MM.1S (cell line): Measurements from ENCODE around the gene DNAJC6.
"Not testable (repeated sequence)": the region's sequence is repeated elsewhere in the genome, so short reads cannot be mapped to it uniquely, and the experiment has no call there.

ENCODE experiments used
- DNase-seq: peaks from one replicate; pipeline ENCODE4 v3.0.0-alpha.2; 2015
- H2AFZ ChIP-seq: fragments of 300-600 bp; sonication (generic); 2 replicates; pipeline ENCODE4 v1.6.0; 2016; ENCODE audit warnings: antibody characterized with exemption, low read length
- H3F3A ChIP-seq: fragments of 300-600 bp; sonication (generic); 2 replicates; pipeline ENCODE4 v1.6.1; 2016; ENCODE audit warnings: mild to moderate bottlenecking, antibody characterized with exemption, low read length, moderate library complexity, mixed read lengths; ENCODE audit not compliant: insufficient read depth
- H3K27ac ChIP-seq: fragments of 300-600 bp; sonication (generic); 2 replicates; pipeline ENCODE4 v1.5.1; 2016; ENCODE audit warnings: mild to moderate bottlenecking, low read length
- H3K27me3 ChIP-seq: fragments of 300-600 bp; sonication (generic); replicated peaks from 2 replicates; pipeline ENCODE4 v1.6.0; 2016; ENCODE audit warnings: low read length; ENCODE audit not compliant: insufficient read depth
- H3K36me3 ChIP-seq: fragments of 300-600 bp; sonication (generic); replicated peaks from 2 replicates; pipeline ENCODE4 v1.6.1; 2016; ENCODE audit warnings: mild to moderate bottlenecking, low read length, mixed read lengths; ENCODE audit not compliant: insufficient read depth
- H3K4me1 ChIP-seq: fragments of 300-600 bp; sonication (generic); 2 replicates; pipeline ENCODE4 v1.6.1; 2016; ENCODE audit warnings: low read length, mixed read lengths
- H3K4me2 ChIP-seq: fragments of 300-600 bp; sonication (generic); 2 replicates; pipeline ENCODE4 v1.6.0; 2016; ENCODE audit warnings: low read depth, low read length
- H3K4me3 ChIP-seq: fragments of 300-600 bp; sonication (generic); 2 replicates; pipeline ENCODE4 v1.5.1; 2016; ENCODE audit warnings: low read length, mixed read lengths
- H3K79me2 ChIP-seq: fragments of 300-600 bp; sonication (generic); 2 replicates; pipeline ENCODE4 v1.6.1; 2016; ENCODE audit warnings: mixed run types, low read length, mixed read lengths
- H3K9ac ChIP-seq: fragments of 300-600 bp; sonication (generic); 2 replicates; pipeline ENCODE4 v1.6.1; 2016; ENCODE audit warnings: low read length, mixed read lengths
- H3K9me2 ChIP-seq: fragments of 300-600 bp; sonication (generic); replicated peaks from 2 replicates; pipeline ENCODE4 v1.6.1; 2016; ENCODE audit warnings: mild to moderate bottlenecking, low read length, mixed read lengths; ENCODE audit not compliant: insufficient read depth
- H3K9me3 ChIP-seq: fragments of 300-600 bp; sonication (generic); replicated peaks from 2 replicates; pipeline ENCODE4 v1.6.1; 2016; ENCODE audit warnings: mild to moderate bottlenecking, low read length, mixed read lengths; ENCODE audit not compliant: insufficient read depth
- H4K20me1 ChIP-seq: fragments of 300-600 bp; sonication (generic); 2 replicates; pipeline ENCODE4 v1.6.1; 2016; ENCODE audit warnings: mild to moderate bottlenecking, low read length, moderate library complexity, mixed read lengths; ENCODE audit not compliant: insufficient read depth
- EZH2 ChIP-seq: fragments of 300-600 bp; sonication (generic); optimal IDR thresholded peaks from 2 replicates; pipeline ENCODE3; 2017; ENCODE audit warnings: low read depth, mild to moderate bottlenecking, antibody characterized with exemption, low read length, mixed read lengths
- EZH2phosphoT487 ChIP-seq: fragments of 300-600 bp; sonication (generic); IDR thresholded peaks from 2 replicates; pipeline ENCODE4 v1.6.1; 2018; ENCODE audit warnings: antibody characterized with exemption, low read length
- TF ChIP-seq, protein P1 (sequence below): fragments of 300-600 bp; sonication (generic); IDR thresholded peaks from 2 replicates; pipeline ENCODE4 v1.5.1; 2016; ENCODE audit warnings: antibody characterized with exemption, low read length, mixed read lengths

Gene DNAJC6

DNA sequence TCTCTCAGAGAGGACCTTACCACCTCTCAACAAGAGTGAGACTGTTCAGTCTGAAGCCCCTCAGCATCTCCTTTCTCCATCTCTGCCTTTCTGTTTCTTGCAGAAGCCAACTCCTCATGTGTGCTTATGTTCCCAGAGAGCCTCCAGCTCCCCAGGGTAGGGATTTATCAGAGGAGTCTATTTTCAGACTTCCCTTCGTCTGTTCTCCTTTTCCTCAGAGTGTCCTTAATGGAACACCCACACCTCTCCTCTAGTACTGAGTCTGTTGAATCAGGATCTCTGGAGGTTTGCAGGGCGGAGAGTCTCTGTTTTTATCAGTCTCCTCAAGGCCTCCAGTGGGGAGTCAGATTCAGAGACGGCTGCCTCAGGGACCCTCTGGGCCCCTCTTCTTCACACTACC lies 25.1 kb upstream of the DNAJC6 start:
- Histone ChIP-seq H3K9me3 (no peaks in the 10 kb centered on the region), H3K9ac (no peak overlapping the region), H3K27ac (no peak overlapping the region), H3K9me2 (no peaks in the 10 kb centered on the region), H3K27me3 (no peaks in the 10 kb centered on the region), H3K4me3 (no peak overlapping the region), H4K20me1 (no peaks in the 10 kb centered on the region), H3K4me1 (no peaks in the 10 kb centered on the region), H2AFZ (no peak overlapping the region), H3K4me2 (no peak overlapping the region), H3K79me2 (no peaks in the 10 kb centered on the region), H3F3A (no peaks in the 10 kb centered on the region), H3K36me3 (no peaks in the 10 kb centered on the region)
- DNase-seq: no peak
- TF ChIP-seq EZH2 (no peak), EZH2phosphoT487 (no peak)
- TF ChIP-seq, protein P1, sequence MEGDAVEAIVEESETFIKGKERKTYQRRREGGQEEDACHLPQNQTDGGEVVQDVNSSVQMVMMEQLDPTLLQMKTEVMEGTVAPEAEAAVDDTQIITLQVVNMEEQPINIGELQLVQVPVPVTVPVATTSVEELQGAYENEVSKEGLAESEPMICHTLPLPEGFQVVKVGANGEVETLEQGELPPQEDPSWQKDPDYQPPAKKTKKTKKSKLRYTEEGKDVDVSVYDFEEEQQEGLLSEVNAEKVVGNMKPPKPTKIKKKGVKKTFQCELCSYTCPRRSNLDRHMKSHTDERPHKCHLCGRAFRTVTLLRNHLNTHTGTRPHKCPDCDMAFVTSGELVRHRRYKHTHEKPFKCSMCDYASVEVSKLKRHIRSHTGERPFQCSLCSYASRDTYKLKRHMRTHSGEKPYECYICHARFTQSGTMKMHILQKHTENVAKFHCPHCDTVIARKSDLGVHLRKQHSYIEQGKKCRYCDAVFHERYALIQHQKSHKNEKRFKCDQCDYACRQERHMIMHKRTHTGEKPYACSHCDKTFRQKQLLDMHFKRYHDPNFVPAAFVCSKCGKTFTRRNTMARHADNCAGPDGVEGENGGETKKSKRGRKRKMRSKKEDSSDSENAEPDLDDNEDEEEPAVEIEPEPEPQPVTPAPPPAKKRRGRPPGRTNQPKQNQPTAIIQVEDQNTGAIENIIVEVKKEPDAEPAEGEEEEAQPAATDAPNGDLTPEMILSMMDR: no peak

DNA sequence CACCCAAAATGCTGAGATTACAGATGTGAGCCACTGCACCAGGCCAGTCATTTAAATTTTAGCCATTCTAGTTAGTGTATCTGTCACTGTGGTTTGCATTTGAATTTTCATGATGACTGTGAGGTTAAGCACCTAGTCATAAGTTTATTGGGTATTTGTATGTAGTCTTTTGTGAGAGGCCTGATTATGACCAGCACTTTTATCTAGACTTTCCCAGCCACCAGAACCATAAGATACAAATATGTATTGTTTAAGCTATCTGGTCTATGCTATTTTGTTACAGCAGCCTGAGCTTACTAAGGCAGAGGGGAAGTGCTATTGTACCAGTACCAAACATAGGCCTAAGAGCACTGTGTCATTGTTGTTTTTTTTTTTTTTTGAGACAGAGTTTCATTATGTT lies 19.9 kb upstream of the DNAJC6 start:
- Histone ChIP-seq H3K4me2 (no peak overlapping the region), H3K9ac (no peak overlapping the region), H3K79me2 (no peaks in the 10 kb centered on the region), H3K4me3 (no peak overlapping the region), H2AFZ (no peak overlapping the region), H3K9me3 (no peaks in the 10 kb centered on the region), H3F3A (no peaks in the 10 kb centered on the region), H4K20me1 (no peaks in the 10 kb centered on the region), H3K9me2 (no peaks in the 10 kb centered on the region), H3K4me1 (no peaks in the 10 kb centered on the region), H3K27me3 (no peaks in the 10 kb centered on the region), H3K36me3 (no peaks in the 10 kb centered on the region), H3K27ac (no peak overlapping the region)
- TF ChIP-seq, protein P1: no peak
- TF ChIP-seq EZH2 (no peak), EZH2phosphoT487 (no peak)
- DNase-seq: no peak

DNA sequence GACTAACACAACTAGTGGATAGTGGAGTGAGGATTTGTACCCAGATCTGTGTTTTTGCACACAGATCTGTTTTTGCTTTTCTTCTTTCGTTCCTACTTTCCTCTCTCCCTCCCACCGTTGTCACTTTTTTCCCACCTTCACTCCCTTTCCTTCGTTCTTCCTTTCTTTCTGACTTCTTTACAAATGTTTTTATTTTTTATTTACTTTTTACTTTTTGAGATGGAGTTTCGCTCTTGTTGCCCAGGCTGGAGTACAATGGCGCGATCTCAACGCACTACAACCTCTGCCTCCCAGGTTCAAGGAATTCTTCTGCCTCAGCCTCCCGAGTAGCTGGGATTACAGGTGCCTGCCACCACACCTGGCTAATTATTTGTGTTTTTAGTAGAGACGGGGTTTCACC lies 17.5 kb upstream of the DNAJC6 start:
- not testable (repeated sequence) for H3K9me3 ChIP-seq, H3K27ac ChIP-seq, DNase-seq, H3K4me1 ChIP-seq, H3K4me2 ChIP-seq, H3K9me2 ChIP-seq, H3K36me3 ChIP-seq, H3K4me3 ChIP-seq, H3K79me2 ChIP-seq, H3K9ac ChIP-seq, H2AFZ ChIP-seq, H4K20me1 ChIP-seq, H3F3A ChIP-seq, H3K27me3 ChIP-seq

DNA sequence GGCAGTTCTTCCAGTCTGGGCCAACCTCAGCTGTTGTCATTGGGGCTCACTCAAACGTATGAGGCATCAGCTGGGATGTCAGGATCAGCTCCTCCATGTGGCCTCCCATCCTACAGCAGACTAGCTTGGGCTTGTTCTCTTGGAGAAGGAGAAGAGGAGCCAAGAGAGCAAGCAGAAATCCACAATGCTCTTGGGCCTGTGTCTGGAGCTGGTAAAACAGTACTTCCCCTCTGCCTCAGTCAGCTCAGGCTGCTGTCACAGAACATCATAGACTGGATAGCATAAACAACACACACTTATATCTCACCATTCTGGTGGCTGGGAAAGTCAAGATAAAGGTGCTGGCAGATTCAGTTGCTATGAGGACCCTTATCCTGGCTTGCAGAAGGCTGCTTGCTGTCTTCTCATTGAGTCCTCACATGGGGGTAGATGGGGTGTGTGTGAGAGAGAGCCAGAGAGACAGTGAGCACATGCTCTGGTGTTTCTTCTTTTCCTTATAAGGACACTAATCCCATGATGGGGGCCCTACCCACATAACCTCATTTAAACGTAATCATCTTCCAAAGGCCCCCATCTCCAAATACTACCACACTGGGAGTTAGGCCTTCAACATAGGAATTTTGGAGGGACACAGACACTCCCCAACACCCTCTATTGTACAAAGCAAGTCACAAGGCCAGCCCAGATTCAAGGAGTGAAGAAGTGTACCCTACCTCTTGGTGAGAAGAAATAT lies 16.3 kb upstream of the DNAJC6 start:
- Histone ChIP-seq H3K9me3 (no peaks in the 10 kb centered on the region), H3K4me1 (no peaks in the 10 kb centered on the region), H3K27ac (no peak overlapping the region), H3F3A (no peaks in the 10 kb centered on the region), H3K4me2 (no peak overlapping the region), H3K9me2 (no peaks in the 10 kb centered on the region), H3K79me2 (no peaks in the 10 kb centered on the region), H2AFZ (no peak overlapping the region), H4K20me1 (no peaks in the 10 kb centered on the region), H3K4me3 (no peak overlapping the region), H3K36me3 (no peaks in the 10 kb centered on the region), H3K27me3 (no peaks in the 10 kb centered on the region), H3K9ac (no peak overlapping the region)
- TF ChIP-seq EZH2 (no peak), EZH2phosphoT487 (no peak)
- TF ChIP-seq, protein P1: no peak
- no peak for DNase-seq
